22Rv1 (cell line): ENCODE data around the gene DMD.

Source experiments
- H3K27ac ChIP-seq: fragments of 450-650 bp; 2 replicates; pipeline ENCODE4 v1.5.1; 2017
- CTCF ChIP-seq: fragments of 450-650 bp; IDR thresholded peaks from 2 replicates; pipeline ENCODE4 v1.5.1; 2017; ENCODE audit warnings: mild to moderate bottlenecking
- ZFX ChIP-seq: fragments of 450-650 bp; IDR thresholded peaks from 2 replicates; pipeline ENCODE4 v1.6.1; 2017; ENCODE audit warnings: antibody characterized with exemption, borderline replicate concordance

The DMD gene

GRCh38 chrX:31546126-31546525 lies 1665.2 kb downstream of the DMD start:
- H3K27ac ChIP-seq, result no peak overlapping the region
- no peak for TF ChIP-seq CTCF
- TF ChIP-seq ZFX, result no peak

DNA sequence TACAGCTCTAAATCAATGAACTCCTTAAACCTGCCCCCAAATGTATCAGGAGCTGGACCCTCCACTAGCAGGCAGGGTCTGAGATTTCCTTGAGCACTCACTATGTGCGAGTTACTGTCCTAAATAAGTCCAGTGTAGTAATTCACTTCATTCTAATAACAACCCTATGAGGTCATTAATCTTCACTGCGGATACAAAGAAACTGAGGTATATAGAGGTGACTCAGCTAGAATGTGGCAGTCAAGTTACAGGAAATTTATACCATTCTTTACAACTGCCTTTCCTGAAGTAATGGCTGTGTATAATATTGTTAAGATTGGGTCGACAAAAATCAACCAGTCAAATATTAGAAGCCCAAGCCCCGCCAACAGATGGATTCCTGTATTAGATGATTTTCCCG lies 1665.6 kb downstream of the DMD start:
- H3K27ac ChIP-seq, result no peak overlapping the region
- no peak for TF ChIP-seq CTCF
- no peak for TF ChIP-seq ZFX

GRCh38 chrX:31545191-31545590 lies 1666.2 kb downstream of the DMD start:
- TF ChIP-seq ZFX, result no peak
- TF ChIP-seq CTCF, result no peak
- no peak overlapping the region for H3K27ac ChIP-seq

DNA sequence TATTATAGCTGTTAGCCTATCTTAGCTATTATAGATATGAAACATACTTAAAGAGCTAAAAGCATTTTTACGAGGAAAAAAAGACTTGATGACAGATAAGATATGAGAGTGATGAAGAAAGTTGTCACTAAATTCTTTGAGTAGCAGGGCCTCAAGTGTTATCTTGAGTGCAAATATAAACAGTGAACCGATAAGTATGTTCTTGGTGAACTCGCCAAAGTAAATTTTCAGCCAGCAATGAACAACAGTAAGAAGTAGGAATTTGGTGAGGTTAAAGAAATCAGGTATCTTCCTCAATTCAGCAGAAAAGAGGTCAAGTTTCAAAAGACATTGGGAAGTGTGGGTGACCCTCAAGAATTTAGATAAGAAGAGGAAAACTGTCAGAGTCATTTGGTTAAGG lies 1667.7 kb downstream of the DMD start:
- H3K27ac ChIP-seq, result no peak overlapping the region
- TF ChIP-seq ZFX (no peak), CTCF (no peak)

GRCh38 chrX:31542566-31542965 lies 1668.8 kb downstream of the DMD start:
- TF ChIP-seq ZFX (no peak), CTCF (no peak)
- H3K27ac ChIP-seq, result no peak overlapping the region

DNA sequence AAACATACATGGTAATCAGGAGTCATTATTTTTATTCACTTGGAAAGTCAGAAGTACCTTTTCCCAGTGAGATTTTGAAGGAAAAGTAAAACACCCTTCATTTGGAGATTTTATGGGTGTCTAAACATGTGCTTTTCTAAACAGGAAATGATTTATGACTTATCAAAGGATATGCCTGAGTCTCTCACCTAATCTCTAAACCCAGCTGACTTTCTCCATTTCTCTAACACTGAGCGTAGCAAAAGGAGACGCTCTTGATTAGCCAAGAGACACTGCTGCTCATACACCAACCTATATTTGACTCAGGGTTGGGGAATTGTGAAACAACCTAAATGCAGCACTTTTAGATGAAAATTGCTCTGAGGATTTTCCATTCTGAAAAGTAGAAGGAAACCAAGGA lies 1671.0 kb downstream of the DMD start:
- TF ChIP-seq CTCF (no peak), ZFX (no peak)
- no peak overlapping the region for H3K27ac ChIP-seq

DNA sequence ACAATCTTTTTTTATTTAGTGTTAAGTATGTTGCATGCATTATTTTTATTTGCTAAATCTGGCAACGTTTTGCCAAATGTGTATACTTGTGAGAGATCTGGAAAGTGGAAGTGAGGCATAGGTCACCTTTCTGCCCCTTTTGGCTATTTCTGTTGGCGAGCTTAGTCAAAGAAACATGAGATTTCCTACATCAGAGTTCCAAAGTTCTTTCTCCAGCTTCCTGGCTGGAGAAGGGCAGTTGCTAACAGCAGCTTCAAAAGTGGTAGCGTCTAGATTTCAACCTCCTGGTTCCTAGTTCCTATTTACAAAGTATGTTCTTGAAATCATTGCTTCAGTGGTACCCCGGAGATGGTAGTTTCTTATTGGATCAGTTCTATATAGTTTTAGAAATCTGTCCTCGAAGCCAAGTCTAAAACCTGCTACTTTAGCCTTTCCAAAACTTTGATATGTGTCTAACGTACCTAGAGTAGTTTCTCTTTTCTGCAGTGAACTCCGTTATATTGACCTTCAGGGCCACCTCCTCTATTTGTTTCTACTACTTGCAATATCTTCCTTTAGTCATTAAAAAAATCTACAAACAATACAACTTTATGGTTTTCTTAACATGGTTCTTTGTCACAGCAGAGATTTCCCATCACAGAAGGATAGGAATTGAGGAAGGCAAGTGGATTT lies 1683.8 kb downstream of the DMD start:
- no peak overlapping the region for H3K27ac ChIP-seq
- no peak for TF ChIP-seq ZFX
- no peak for TF ChIP-seq CTCF
